Heart right ventricle (tissue), 16 donors: ENCODE data around the gene SRGAP3. TPM values are rescaled to one million over a fixed set of nuclear protein-coding genes. Genes with fewer than 3 reads are reported as not detected.

Experiments used
- ATAC-seq, 8 donors: fragments of 200-7000 bp; cut with Tn5 transposase; one replicate each; pipeline ENCODE4 v1.9.1; 2020; ENCODE audit warnings: mild to moderate bottlenecking in 8 of 8, moderate library complexity in 8 of 8, moderate number of reproducible peaks in 1 of 8
- DNase-seq, 2 donors: peaks; one replicate each; pipeline ENCODE4 v3.0.0-alpha.2; 2020
- H3K27ac ChIP-seq, 10 donors: fragments of 200-600 bp; sonication (generic) in 2 of 10; one replicate each; pipeline versions ENCODE4 v1.5.0 to v1.8.0; 2020 to 2022; ENCODE audit warnings: mild to moderate bottlenecking in 3 of 10
- H3K27me3 ChIP-seq, 7 donors: fragments of 200-600 bp; one replicate each; pipeline ENCODE4 v1.8.0; 2021 to 2022; ENCODE audit warnings: mild to moderate bottlenecking in 2 of 7
- H3K36me3 ChIP-seq, 9 donors: fragments of 200-600 bp; sonication (generic) in 1 of 9; one replicate each; pipeline versions ENCODE4 v1.5.0 to v1.8.0; 2020 to 2022; ENCODE audit warnings: mild to moderate bottlenecking in 2 of 9
- H3K4me1 ChIP-seq, 9 donors: fragments of 200-600 bp; sonication (generic) in 1 of 9; one replicate each; pipeline versions ENCODE4 v1.5.0 to v1.8.0; 2020 to 2022; ENCODE audit warnings: mild to moderate bottlenecking in 4 of 9
- H3K4me3 ChIP-seq, 10 donors: fragments of 200-600 bp; sonication (generic) in 2 of 10; one replicate each; pipeline versions ENCODE4 v1.5.0 to v1.8.0; 2020 to 2022; ENCODE audit warnings: mild to moderate bottlenecking in 7 of 10, moderate library complexity in 2 of 10
- H3K9me3 ChIP-seq, 11 donors: fragments of 200-600 bp in 10 of 11; sonication (generic) in 2 of 11; one replicate each; pipeline versions ENCODE4 v1.5.0 to v1.8.0; 2013 to 2022; ENCODE audit warnings: mild to moderate bottlenecking in 2 of 11, control low read depth in 1 of 11, moderate library complexity in 1 of 11
- WGBS, 2 donors: extraction: QIAGEN DNeasy Blood & Tissue Kit; methylation state at CpG; one replicate each; pipeline ENCODE4 v1.1.7; 2013; ENCODE audit warnings: inconsistent platforms in 1 of 2; 5-methylcytosine and 5-hydroxymethylcytosine counted together
- intact Hi-C, 10 donors: fragments of 100-400 bp; cut with DNase I; formaldehyde crosslinking; loops; one replicate each; pipeline versions ENCODE4 v1.11.1 to v1.14.2; 2022
- polyA plus RNA-seq, 2 donors: library from polyadenylated mRNA; stranded (reverse); fragments of 200-250 nt; gene quantifications; one replicate each; pipeline ENCODE4 v1.2.3, GENCODE V29; 2013
- total RNA-seq, 10 donors: library from RNA; stranded (reverse); fragmentation: NEBNext Ultra II Directional in 3 of 10; extraction: Animal tissue kit (Norgen Biotek cat#: 25700) in 3 of 10; gene quantifications; one replicate each; pipeline versions ENCODE4 v1.2.1 to v1.2.4, GENCODE V29; 2021 to 2023
- TF ChIP-seq, protein P1 (sequence below), 9 donors: fragments of 200-600 bp; sonication (generic) in 2 of 9; IDR thresholded peaks; one replicate each; pipeline versions ENCODE4 v1.5.0 to v1.8.0; 2021 to 2022; ENCODE audit warnings: antibody characterized with exemption in 9 of 9, mild to moderate bottlenecking in 5 of 9, moderate library complexity in 1 of 9
- donor health status: Arrhythmogenic right ventricular cardiomyopathy.
- donor health status: ischemic (EF 13 %, LVEDD 7.1; RV severe dilation, severe dysfunction).
- donor health status: healthy with polysubstance abuse.
- donor health status: DM: no; HTN: yes; CAD: no.
- donor health status: DM: no; HTN: no; CAD: no.
- donor health status: ischemic (EF 25% LVEDD 6.9; RV normal size, moderate dysfunction).
- donor health status: ischemic (EF 25% LVEDD 5.7; RV mildly dilated, moderate dysfunction).
- donor health status: healthy.
- donor health status: DM: yes; HTN: yes; CAD: no.
- donor health status: Ischemic cardiomyopathy.
- donor health status: ischemic (EF 35%, LVEDD 5.7; RV mildly dilated, moderate dysfunction).
- donor health status: nonischemic (EF 11% LVEDD 7.7; RV severe dilation, severe dysfunction).
- donor health status: DM: yes; HTN: yes; CAD: no.
- donor health status: PGD.
- donor health status: ischemic (EF 29% LVEDD 5.4; RV normal size, mild dysfunction).
- donor health status: nonischemic (EF 23%, LVEDD 6.1; RV moderate dilation, normal function).

SRGAP3 gene
- total and polyA plus RNA-seq, 12 donors = 0.67 to 16.1 (median 10.6) TPM

DNA sequence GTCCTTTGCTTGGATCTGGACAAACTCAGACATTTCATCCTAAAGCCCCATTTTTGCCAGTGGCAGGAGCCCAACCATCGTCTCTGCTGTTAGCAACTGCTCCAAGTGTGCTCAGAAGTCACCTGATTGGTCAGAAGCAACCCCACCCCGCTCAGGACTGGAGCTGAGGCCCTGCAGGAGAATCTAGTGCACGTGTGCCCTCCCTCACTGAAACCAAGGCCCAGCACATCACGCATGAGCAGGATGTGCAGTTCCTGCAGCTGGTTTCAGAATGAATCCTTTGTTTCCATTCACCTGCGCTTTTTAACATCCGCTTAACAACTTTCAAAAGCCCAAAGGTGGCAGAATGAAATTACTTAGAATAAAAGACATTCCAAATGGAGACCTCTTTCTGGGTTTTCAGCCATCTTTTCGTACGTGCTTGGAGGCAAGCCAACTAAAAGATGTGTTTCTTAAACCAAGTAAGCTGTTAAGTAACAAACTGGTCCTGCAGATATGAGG is 81.2 kb downstream of the SRGAP3 start:
- 63 to 75% methylated on average over 8 of the region's 8 CpGs for WGBS, 2 donors
- H3K9me3 ChIP-seq = peaks cover 0 to 4% (median 0%) of the 10 kb centered on the region in 11 donors
- no peak overlapping the region for H3K4me3 ChIP-seq
- ATAC-seq (no peak), DNase-seq (no peak)
- H3K4me1 ChIP-seq = peaks cover 0 to 8% (median 7%) of the 10 kb centered on the region in 9 donors
- TF ChIP-seq, protein P1, sequence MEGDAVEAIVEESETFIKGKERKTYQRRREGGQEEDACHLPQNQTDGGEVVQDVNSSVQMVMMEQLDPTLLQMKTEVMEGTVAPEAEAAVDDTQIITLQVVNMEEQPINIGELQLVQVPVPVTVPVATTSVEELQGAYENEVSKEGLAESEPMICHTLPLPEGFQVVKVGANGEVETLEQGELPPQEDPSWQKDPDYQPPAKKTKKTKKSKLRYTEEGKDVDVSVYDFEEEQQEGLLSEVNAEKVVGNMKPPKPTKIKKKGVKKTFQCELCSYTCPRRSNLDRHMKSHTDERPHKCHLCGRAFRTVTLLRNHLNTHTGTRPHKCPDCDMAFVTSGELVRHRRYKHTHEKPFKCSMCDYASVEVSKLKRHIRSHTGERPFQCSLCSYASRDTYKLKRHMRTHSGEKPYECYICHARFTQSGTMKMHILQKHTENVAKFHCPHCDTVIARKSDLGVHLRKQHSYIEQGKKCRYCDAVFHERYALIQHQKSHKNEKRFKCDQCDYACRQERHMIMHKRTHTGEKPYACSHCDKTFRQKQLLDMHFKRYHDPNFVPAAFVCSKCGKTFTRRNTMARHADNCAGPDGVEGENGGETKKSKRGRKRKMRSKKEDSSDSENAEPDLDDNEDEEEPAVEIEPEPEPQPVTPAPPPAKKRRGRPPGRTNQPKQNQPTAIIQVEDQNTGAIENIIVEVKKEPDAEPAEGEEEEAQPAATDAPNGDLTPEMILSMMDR (IDR thresholded peaks at IDR 0.05) = no peak
- no peak overlapping the region for H3K27ac ChIP-seq
- no peaks in the 10 kb centered on the region for H3K27me3 ChIP-seq
- no peaks in the 10 kb centered on the region for H3K36me3 ChIP-seq
- intact Hi-C loops = no loop called here

DNA sequence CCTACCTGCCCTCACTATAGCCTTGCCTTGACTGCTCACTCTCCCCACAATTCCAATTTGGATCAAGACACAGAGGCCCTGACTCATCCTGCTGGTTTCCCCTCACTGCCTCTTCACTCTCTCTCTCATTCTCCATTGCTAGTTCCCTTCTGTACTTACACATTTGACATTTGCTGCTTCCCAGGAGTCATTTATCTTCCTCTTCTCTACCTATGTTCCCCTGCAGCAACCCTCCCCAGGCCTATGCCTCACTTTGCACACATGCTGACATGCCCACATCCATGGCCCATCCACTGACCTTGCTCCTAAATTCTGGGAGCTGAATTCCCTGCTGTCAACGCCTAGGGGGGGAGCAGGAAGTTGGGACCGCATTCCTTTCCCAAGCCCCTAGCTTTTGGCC is 82.2 kb downstream of the SRGAP3 start:
- Histone ChIP-seq H3K27me3 (no peaks in the 10 kb centered on the region), H3K36me3 (no peaks in the 10 kb centered on the region), H3K27ac (no peak overlapping the region), H3K4me1 (no peaks in the 10 kb centered on the region), H3K4me3 (no peak overlapping the region), H3K9me3 (peaks cover 0 to 4% (median 0%) of the 10 kb centered on the region in 11 donors)
- no peak for ATAC-seq
- DNase-seq = no peak
- intact Hi-C loops = no loop called here
- 63 to 73% methylated on average over 2 of the region's 2 CpGs for WGBS, 2 donors
- TF ChIP-seq, protein P1 (IDR thresholded peaks at IDR 0.05) = no peak

DNA sequence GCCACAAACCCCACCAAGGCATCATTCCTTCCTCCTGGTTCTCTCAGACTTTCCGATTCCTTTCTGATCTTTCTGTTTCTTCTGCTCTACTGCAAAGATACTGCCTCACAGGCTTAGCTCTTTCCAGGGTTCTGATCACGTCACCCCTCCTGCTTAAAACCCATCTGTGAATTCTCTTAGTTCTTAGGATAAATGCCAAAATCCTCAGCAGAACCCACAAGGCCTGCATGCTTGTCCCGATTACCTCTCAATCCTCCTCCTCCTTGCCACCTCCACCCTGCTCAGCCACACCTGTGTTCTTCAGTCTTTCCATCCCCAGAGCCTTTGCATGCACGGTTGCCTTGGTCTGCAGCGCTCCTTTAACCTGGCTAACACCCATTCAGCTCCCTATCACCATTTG is 84.0 kb downstream of the SRGAP3 start:
- TF ChIP-seq, protein P1 (IDR thresholded peaks at IDR 0.05) = no peak
- DNase-seq = no peak

DNA sequence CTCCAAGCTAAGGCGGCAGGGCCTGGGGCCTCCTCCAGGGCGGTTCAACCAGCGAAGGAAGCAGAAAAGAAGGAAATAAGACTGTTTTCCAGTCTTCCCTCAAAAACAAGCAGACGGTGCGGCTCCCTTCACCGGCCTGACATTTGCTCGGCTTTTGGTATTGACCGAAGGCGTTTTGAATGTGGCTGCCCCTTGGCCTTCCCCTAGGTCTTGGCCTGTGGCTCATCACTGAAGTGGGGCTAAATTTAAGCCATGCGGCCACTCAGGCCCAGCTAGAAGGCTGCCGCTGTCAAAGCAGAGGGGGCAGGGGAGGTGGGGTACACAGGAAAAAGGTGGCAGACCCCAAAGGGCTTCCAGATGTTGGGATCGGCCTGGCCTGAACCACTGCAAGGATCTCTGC is 86.2 kb downstream of the SRGAP3 start:
- Histone ChIP-seq H3K27ac (no peak overlapping the region), H3K9me3 (peaks cover 0 to 4% (median 0%) of the 10 kb centered on the region in 11 donors), H3K36me3 (no peaks in the 10 kb centered on the region), H3K4me3 (no peak overlapping the region), H3K27me3 (no peaks in the 10 kb centered on the region), H3K4me1 (peaks cover 0 to 5% (median 0%) of the 10 kb centered on the region in 9 donors)
- intact Hi-C loops = no loop called here
- WGBS, 2 donors = 93 to 95% methylated on average over 12 of the region's 12 CpGs
- DNase-seq (no peak), ATAC-seq (no peak)
- TF ChIP-seq, protein P1 (IDR thresholded peaks at IDR 0.05) = no peak

More for the DNA sequence above, 84.0 kb downstream of the SRGAP3 start:
- WGBS, 2 donors = 90 to 95% methylated on average over 5 of the region's 5 CpGs
- no peak for ATAC-seq
- H3K36me3 ChIP-seq = no peaks in the 10 kb centered on the region
- no peak overlapping the region for H3K4me3 ChIP-seq
- H3K4me1 ChIP-seq = peaks cover 0 to 5% (median 0%) of the 10 kb centered on the region in 9 donors
- H3K27ac ChIP-seq = no peak overlapping the region
- intact Hi-C loops = no loop called here
- H3K9me3 ChIP-seq = peaks cover 0 to 4% (median 0%) of the 10 kb centered on the region in 11 donors
- H3K27me3 ChIP-seq = no peaks in the 10 kb centered on the region
